HG03095 (cell line): ENCODE measurements around the gene AANAT.

ENCODE experiments used
- ATAC-seq: cut with Tn5 transposase; IDR thresholded peaks from one replicate; pipeline ENCODE4 v1.9.1; 2021; ENCODE audit warnings: moderate library complexity; ENCODE audit not compliant: unreplicated experiment

The AANAT gene

DNA sequence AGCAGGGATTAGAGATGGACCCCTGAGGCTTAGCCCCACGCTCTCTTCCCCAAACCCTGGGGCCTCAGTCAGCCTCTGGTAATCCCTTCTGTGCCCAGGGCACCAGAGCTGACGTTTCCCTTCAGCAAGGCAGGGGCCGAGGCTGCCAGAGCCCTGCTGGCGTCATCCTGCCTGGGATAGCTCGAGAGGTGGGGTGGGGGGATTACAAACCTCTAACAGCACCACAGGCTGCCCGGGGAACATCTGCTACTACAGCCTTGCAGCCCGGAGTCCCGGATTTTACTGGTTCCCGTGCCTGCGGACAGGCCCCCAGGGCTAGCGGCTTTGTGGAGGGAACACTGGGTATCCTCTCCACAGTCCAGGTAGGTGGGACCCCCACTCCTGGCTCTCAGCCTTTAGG, at the start of gene AANAT:
Gene AANAT (plus strand): TSS at position 238 of the 400 bp plus-strand sequence. CDS start 1,144 bp downstream, outside the sequence.
- no peak for ATAC-seq

- no peak for ATAC-seq
Observed at GRCh38 chr17:76419576-76420260, 47.7 kb upstream of the AANAT start.

GRCh38 chr17:76420356-76421043, 46.9 kb upstream of the AANAT start:
- ATAC-seq = no peak

DNA sequence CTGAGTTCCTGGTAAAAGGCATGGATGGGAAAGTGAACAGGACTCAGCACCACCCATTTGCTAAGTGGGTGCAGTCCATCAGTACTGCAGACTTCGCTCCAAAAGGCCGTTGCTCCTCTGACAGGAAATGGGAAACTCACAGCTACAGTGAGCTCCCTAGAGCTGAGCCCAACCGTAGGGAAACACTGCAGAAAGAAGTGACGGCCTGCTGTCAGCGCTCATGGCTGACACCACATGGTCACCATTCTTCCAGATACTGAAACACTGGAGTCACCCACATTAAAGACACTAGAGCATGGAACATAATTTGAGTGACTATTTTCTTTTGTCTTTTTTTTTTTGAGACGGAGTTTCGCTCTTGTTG, 46.4 kb upstream of the AANAT start:
- no peak for ATAC-seq

GRCh38 chr17:76422406-76422805, 45.0 kb upstream of the AANAT start:
- ATAC-seq = no peak

DNA sequence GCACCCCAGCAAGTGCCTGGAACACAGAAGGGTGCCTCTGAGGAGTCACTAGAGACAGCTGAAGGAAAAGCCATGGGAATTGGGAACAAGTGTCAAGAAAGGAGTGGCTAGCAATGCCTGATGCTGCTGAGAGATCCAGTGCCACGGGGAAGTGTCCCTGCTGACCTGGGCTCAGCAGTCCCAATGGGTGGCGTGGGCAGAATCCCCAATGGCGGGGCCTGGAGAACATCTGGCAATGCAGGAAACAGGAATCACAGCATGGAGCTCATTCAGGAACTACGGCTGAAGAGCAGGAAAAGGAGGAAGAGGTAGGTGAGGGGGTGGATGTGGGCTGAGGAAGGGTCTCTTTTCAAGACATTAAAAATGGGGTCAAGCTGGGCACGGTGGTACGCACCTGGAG, 44.5 kb upstream of the AANAT start:
- no peak for ATAC-seq

DNA sequence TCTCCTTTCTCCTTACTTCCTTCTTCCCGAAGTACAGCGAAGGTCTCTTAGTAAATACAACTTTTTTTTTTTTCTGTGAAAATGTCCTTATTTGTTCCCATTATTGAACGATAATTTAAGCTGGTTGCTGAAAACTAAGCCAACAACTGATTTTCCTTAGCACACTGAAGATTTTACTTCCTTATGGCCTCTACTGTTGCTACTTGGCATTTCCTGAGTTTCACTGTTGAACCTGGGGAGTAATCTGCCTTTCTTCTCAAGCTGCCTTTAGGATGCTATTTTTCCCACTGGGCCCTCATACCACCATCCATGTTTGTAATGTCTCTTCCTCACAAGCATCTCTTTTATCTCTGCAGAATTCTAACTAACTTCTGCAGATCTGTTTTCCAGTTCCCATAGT, 40.5 kb upstream of the AANAT start:
- ATAC-seq = no peak

- ATAC-seq = no peak
Observed at GRCh38 chr17:76427501-76428231, 39.7 kb upstream of the AANAT start.

DNA sequence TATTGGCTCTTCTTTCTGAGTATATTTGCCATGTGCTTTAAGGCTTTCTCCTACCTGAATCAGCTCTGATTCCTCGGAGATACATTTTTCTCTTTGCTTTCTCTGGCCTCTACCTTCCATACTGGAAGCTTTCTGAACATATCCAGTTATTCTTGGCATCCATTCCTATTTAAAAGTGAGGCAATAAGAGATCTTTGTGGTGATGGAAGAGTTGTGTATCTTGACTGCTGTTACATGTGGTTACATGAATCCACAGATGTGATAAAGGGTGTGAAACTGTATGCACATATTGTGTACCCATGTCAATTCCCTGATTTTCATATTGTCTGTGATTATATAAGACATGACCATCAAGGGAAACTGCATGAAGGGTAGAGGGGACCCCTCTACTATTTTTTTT, 38.9 kb upstream of the AANAT start:
- ATAC-seq = no peak

- no peak for ATAC-seq
Observed at GRCh38 chr17:76431509-76431908, 35.9 kb upstream of the AANAT start.

- no peak for ATAC-seq
Observed at GRCh38 chr17:76432004-76432403, 35.4 kb upstream of the AANAT start.

GRCh38 chr17:76432712-76433336, 34.6 kb upstream of the AANAT start:
- ATAC-seq = no peak

- ATAC-seq = no peak
Observed at GRCh38 chr17:76433693-76434092, 33.7 kb upstream of the AANAT start.

DNA sequence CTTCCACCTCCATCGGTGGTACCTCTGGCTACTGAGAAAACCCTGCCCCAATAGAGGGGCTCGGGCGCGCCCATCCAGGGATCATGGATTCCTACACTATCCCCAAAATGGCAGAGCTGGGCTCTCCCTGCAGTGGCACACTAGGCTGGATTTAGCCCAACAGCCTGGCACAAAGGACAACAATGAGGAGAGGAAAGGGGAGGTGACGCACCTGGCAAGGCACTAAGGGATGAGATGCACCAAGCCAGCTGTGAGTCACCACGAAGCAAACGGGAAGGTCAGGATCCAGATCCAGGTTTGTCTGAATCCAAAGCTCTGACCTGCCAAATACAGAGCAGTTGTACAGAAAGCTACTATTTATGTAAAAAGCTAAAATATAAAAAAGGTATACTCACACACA, 32.5 kb upstream of the AANAT start:
- no peak for ATAC-seq

DNA sequence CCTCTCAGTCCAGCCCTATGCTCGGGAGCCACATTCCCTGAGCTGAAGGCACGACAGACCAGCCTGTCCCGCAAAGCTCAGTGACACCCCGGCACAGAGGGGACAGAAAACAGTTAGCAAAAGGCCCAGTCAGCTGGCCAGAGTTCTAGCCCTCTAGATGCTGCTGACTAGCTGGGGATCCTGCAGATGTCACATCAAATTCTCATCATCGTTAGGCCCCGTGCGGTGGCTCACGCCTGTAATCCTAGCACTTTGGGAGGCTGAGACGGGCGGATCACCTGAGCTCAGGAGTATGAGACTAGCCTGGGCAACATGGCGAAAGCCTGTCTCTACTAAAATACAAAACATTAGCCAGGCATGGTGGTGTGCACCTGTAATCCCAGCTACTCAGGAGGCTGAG, 31.7 kb upstream of the AANAT start:
- ATAC-seq = no peak

GRCh38 chr17:76437467-76438402, 29.7 kb upstream of the AANAT start:
- no peak for ATAC-seq

DNA sequence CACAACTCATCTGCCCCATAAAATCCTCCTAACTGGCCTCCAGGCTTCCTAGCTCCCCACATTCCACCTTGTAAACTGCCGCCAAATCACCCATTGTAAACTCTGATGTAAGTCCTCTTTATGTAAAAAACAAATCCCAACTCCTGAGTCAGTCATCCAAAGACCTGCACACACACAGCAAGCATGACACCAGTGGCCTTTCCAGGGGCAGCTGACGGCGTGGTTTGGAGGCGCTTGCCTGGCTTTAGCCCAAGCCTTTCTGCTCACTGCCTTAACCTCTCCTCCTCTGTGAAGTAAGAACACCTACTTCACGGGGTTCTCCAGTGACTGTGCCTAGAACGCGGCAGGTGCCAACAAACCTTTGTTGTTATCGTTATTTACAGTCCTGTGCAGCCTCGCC, 28.5 kb upstream of the AANAT start:
- no peak for ATAC-seq

GRCh38 chr17:76439314-76439928, 28.0 kb upstream of the AANAT start:
- ATAC-seq = no peak

GRCh38 chr17:76440751-76441362, 26.5 kb upstream of the AANAT start:
- ATAC-seq = no peak
